ENCODE measurements around the gene ERCC6. TPM values are rescaled to one million over a fixed set of nuclear protein-coding genes. Genes with fewer than 3 reads are reported as not detected.

The ERCC6 gene
- total RNA-seq, 1 donor from 2014 or later: 23.5 TPM

- ATAC-seq (no peak), DNase-seq (no peak)
- Histone ChIP-seq H3K27me3 (ENCODE audit: low read depth) (no peaks in the 10 kb centered on the region), H3K9me3 (no peaks in the 10 kb centered on the region), H3K36me3 (peaks cover 85% of the 10 kb centered on the region), H3K4me1 (no peaks in the 10 kb centered on the region), H3K27ac (no peak overlapping the region), H3K4me3 (no peak overlapping the region)
- intact Hi-C loops (cut with DNase I): no loop called here
- TF ChIP-seq, protein P1, sequence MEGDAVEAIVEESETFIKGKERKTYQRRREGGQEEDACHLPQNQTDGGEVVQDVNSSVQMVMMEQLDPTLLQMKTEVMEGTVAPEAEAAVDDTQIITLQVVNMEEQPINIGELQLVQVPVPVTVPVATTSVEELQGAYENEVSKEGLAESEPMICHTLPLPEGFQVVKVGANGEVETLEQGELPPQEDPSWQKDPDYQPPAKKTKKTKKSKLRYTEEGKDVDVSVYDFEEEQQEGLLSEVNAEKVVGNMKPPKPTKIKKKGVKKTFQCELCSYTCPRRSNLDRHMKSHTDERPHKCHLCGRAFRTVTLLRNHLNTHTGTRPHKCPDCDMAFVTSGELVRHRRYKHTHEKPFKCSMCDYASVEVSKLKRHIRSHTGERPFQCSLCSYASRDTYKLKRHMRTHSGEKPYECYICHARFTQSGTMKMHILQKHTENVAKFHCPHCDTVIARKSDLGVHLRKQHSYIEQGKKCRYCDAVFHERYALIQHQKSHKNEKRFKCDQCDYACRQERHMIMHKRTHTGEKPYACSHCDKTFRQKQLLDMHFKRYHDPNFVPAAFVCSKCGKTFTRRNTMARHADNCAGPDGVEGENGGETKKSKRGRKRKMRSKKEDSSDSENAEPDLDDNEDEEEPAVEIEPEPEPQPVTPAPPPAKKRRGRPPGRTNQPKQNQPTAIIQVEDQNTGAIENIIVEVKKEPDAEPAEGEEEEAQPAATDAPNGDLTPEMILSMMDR (IDR thresholded peaks at IDR 0.05): no peak
Observed at GRCh38 chr10:49527061-49527460, 11.9 kb downstream of the ERCC6 start.

DNA sequence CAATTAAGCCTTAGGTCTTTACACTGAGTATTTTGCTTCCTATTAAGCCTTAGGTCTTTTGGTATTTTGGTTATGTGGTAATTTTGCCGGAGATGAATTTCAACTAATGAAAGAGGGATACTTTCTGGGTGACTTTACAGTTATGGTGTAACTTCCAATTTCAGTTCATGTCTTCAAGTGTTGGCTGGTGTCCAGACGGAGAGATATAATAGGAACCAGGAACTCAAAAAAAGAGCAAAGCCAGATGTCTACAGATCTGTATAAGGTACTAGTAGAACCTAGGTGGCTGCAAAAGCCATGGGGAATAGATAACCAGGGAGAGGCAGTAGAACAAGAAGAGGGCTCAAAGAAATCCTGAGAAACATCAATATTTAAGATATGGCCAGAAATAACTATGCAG is 12.3 kb downstream of the ERCC6 start:
- H3K9me3 ChIP-seq: no peaks in the 10 kb centered on the region
- no peaks in the 10 kb centered on the region for H3K4me1 ChIP-seq
- intact Hi-C loops (cut with DNase I): no loop called here
- no peak overlapping the region for H3K27ac ChIP-seq
- no peak for DNase-seq
- peaks cover 85% of the 10 kb centered on the region for H3K36me3 ChIP-seq
- H3K27me3 ChIP-seq (ENCODE audit: low read depth): no peaks in the 10 kb centered on the region
- H3K4me3 ChIP-seq: no peak overlapping the region
- no peak for ATAC-seq
- TF ChIP-seq, protein P1 (IDR thresholded peaks at IDR 0.05): no peak

DNA sequence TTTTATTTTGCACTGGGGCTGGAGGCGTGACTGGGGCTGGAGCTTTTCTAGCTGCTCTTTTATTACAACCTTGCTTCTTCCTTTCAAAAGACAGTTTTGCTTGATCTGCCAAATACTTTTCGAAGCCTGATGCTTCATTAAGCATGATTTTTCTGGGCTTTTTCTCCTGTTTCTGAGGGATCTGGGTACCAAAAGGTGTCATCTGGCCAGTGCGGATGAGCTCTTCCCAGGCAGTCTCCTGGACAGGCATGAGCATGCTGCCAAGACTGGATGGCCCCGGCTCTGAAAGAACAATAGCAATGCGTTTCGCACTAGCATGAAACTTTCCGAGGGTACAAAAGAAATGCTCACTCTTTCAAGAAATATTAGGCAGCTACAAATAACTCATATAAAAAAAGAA is 14.4 kb downstream of the ERCC6 start:
- H3K4me1 ChIP-seq: no peaks in the 10 kb centered on the region
- TF ChIP-seq, protein P1 (IDR thresholded peaks at IDR 0.05): no peak
- no peak overlapping the region for H3K27ac ChIP-seq
- no peaks in the 10 kb centered on the region for H3K9me3 ChIP-seq
- ATAC-seq (no peak), DNase-seq (no peak)
- intact Hi-C loops (cut with DNase I): no loop called here
- no peaks in the 10 kb centered on the region for H3K27me3 ChIP-seq (ENCODE audit: low read depth)
- H3K36me3 ChIP-seq: peaks cover 85% of the 10 kb centered on the region
- no peak overlapping the region for H3K4me3 ChIP-seq

GRCh38 chr10:49523301-49523700 is 15.6 kb downstream of the ERCC6 start:
- H3K27me3 ChIP-seq (ENCODE audit: low read depth): no peaks in the 10 kb centered on the region
- no peak for DNase-seq
- peaks cover 76% of the 10 kb centered on the region for H3K36me3 ChIP-seq
- no peaks in the 10 kb centered on the region for H3K4me1 ChIP-seq
- H3K27ac ChIP-seq: no peak overlapping the region
- ATAC-seq: no peak
- intact Hi-C loops (cut with DNase I): no loop called here
- H3K4me3 ChIP-seq: no peak overlapping the region
- TF ChIP-seq, protein P1 (IDR thresholded peaks at IDR 0.05): no peak
- H3K9me3 ChIP-seq: no peaks in the 10 kb centered on the region

DNA sequence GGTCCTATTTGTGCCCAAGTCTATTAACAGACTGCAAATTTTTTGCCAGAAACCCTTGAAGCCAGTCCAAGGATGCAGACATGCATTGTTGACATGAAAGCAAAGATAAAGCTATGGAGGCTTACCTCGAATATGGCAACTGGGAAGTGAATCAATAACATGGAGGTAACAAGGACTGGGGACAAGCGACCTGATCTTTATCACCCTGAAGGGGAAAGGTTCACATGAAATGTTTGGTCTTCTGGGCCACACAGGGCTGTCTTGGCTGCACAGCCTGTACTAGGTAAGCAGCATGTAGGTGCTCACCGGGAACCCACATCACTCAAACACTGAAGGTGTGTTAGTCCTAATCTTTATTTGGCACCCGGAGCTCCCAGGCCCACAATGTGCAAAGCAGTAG is 17.9 kb downstream of the ERCC6 start:
- no peak overlapping the region for H3K27ac ChIP-seq
- no peak for DNase-seq
- no peaks in the 10 kb centered on the region for H3K9me3 ChIP-seq
- H3K4me1 ChIP-seq: no peaks in the 10 kb centered on the region
- TF ChIP-seq, protein P1 (IDR thresholded peaks at IDR 0.05): no peak
- no peaks in the 10 kb centered on the region for H3K27me3 ChIP-seq (ENCODE audit: low read depth)
- H3K4me3 ChIP-seq: no peak overlapping the region
- no peak for ATAC-seq
- intact Hi-C loops (cut with DNase I): no loop called here
- peaks cover 69% of the 10 kb centered on the region for H3K36me3 ChIP-seq

Measured in lower lobe of right lung (tissue), 2 donors.